GM21723 (cell line): ENCODE data around the gene FYB1.
"Not testable (repeated sequence)": the region's sequence is repeated elsewhere in the genome, so short reads cannot be mapped to it uniquely, and the experiment has no call there.

Experiments used
- ATAC-seq: cut with Tn5 transposase; IDR thresholded peaks from one replicate; pipeline ENCODE4 v1.9.1; 2021; ENCODE audit warnings: mild to moderate bottlenecking, moderate library complexity; ENCODE audit not compliant: unreplicated experiment

FYB1 gene

DNA sequence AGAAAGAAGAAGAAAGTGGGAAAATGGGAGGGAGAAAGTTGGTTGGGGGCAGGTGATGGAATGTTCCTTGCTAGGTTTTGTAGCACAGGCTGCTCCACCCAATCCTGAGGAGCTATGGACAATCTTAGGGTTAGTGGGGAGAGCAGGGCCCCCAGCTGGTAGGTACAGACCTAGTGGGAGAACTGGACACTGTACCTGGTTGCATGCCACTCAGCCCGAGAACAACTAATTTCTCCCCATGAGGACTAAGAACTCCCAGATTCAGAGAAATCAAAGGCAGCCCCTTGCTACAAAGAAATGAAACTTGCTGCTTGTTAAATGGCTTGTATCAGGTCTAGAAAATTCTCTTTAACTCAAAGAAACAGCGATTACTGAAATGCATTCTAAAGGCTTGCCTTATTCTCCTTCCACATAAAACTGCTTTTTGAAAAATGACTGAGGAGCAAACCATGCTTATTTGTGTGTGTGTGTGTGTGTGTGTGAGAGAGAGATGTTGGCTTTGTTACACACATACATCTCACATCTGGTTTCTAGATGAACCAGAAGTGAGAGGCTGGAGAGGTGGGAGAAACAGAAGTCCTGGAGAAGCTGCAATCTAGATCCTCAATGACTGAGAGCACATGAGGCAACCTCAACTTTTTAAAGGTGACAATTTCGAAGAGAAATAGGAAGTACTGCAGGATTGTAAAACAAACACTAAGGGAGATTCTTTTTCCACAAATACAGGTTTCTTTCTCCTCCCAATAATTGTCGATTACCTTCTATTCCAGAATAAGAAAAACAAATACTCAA lies 28.9 kb downstream of the FYB1 start:
- ATAC-seq, result no peak

GRCh38 chr5:39189292-39189955 lies 29.9 kb downstream of the FYB1 start:
- no peak for ATAC-seq

GRCh38 chr5:39187831-39188731 lies 31.3 kb downstream of the FYB1 start:
- no peak for ATAC-seq

GRCh38 chr5:39186722-39187539 lies 32.4 kb downstream of the FYB1 start:
- no peak for ATAC-seq

DNA sequence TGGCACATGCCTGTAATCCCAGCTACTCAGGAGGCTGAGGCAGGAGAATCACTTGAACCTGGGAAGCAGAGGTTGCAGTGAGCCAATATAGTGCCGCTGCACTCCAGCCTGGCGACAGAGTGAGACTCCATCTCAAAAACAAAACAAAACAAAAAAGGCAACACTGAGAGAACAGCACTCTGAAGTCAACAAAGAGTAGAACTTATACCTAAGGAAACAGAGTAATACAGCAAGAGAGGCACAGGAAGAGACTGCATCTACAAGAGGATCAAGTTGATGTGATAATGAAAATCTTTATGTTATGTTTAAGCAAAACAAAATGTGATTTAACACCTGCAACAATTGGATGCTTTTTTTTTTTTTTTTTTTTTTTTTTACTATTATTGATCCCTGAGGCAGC lies 33.1 kb downstream of the FYB1 start:
- ATAC-seq, result no peak

DNA sequence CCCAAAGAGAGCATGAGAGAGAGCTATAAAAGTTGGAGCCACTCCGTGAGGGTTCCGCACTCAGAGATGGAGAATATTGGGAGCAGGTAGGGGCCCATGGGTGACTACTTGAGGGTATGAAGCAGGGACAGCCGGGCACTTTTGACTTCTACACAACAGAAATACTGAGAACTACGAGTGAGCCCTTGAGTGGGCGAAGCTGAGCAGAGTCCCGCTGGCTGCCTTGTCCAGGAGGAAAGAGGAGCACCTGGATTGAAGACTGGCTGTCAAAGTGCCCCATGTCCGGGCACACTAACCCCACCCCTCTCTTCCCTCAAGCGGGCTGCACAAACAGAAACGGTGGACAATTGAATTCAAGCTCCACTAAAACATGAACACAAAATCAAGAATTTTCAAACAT lies 33.6 kb downstream of the FYB1 start:
- ATAC-seq, result no peak

DNA sequence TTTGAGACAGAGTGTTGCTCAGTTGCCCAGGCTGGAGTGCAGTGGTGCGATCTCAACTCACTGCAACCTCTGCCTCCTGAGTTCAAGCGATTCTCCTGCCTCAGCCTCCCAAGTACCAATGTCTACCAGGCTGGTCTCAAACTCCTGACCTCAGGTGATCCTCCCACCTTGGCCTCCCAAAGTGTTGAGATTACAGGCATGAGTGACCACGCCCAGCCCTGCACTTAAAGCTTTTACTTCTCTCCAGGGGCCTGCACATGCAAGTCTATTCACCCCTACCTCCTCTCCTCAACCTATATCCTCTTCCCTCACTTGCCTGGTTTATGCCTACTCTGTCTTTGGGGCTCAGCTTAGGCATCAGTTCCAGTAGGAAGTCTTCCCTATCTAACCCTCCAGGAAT lies 39.8 kb downstream of the FYB1 start:
- not testable (repeated sequence) for ATAC-seq

DNA sequence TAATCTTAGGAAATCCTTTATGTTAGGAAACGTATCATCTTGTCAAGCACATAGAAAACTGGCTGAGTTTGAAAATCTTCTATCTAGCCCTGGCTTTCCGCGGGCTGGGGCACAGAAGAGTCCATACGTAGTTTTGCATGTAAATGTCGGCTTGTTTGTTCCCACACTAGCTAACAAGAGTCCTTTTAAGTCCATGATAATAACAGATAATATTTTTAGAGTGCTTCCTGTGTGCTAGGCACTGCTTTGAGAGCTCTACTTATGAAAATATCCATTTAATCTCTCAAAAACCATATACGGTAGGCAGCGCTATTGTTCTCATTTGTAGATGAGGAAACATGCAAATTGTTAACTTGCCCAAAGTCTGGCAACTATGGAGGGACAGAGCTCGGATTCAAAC lies 40.5 kb downstream of the FYB1 start:
- no peak for ATAC-seq

DNA sequence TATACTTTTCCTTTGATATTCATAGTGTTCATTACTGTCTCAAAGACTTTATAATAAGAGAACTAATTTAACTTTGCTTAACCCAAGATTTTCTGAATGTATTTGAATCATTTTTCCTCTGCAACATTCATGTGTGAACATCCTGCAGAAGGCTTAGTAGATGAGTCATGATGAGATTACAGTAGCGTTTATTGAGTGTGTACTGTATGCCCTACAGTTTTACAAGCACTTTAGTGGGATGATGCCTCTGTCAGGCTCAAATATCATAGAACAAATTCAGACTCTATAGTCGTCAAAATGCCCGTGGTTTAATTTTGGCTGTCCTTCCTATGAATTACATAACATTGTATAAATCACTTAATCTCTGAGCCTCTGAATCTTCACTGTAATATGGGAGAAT lies 41.2 kb downstream of the FYB1 start:
- no peak for ATAC-seq

- ATAC-seq, result peak; percentile 80
Observed at GRCh38 chr5:39177631-39177964, 41.8 kb downstream of the FYB1 start.

- ATAC-seq, result peak; percentile 57
Observed at GRCh38 chr5:39176759-39177630, 42.4 kb downstream of the FYB1 start.

- ATAC-seq, result no peak
Observed at GRCh38 chr5:39175273-39175955, 43.9 kb downstream of the FYB1 start.

- ATAC-seq, result no peak
Observed at GRCh38 chr5:39173069-39173468, 46.3 kb downstream of the FYB1 start.

DNA sequence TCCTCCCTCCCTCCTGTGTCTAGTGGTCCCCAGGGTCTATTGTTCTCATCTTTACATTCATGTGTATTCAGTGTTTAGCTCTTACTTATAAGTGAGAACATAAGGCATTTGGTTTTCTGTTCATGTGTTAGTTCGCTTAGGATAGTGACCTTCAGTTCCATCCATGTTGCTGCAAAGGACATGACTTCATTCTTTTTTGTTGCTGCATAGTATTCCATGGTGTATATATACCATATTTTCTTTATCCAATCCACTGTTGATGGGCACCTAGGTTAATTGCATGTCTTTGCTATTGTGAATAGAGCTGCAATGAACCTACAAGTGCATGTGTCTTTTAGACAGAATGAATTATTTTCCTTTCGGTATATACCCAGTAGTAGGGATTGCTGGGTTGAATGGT lies 46.8 kb downstream of the FYB1 start:
- no peak for ATAC-seq

DNA sequence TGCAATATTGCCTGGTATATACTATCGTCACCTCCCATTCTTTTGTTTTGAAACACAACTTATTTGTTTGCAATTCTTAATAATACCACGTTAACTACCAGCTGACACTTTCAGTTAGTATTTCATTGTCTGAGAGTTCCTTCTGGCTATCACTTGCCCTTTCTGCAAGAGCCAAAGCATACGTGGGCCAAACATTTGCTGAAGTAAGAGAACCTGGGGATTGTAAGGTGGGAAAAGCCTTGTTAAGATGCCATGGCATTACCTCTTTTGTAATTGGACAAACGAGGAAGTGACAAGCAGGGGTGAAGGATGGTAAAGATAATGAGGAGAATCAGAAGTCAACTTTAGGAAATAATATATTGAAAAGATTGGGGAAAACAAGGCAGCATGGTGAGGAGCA lies 47.7 kb downstream of the FYB1 start:
- no peak for ATAC-seq

- no peak for ATAC-seq
Observed at GRCh38 chr5:39169081-39169480, 50.3 kb downstream of the FYB1 start.

GRCh38 chr5:39167972-39168342 lies 51.4 kb downstream of the FYB1 start:
- no peak for ATAC-seq

DNA sequence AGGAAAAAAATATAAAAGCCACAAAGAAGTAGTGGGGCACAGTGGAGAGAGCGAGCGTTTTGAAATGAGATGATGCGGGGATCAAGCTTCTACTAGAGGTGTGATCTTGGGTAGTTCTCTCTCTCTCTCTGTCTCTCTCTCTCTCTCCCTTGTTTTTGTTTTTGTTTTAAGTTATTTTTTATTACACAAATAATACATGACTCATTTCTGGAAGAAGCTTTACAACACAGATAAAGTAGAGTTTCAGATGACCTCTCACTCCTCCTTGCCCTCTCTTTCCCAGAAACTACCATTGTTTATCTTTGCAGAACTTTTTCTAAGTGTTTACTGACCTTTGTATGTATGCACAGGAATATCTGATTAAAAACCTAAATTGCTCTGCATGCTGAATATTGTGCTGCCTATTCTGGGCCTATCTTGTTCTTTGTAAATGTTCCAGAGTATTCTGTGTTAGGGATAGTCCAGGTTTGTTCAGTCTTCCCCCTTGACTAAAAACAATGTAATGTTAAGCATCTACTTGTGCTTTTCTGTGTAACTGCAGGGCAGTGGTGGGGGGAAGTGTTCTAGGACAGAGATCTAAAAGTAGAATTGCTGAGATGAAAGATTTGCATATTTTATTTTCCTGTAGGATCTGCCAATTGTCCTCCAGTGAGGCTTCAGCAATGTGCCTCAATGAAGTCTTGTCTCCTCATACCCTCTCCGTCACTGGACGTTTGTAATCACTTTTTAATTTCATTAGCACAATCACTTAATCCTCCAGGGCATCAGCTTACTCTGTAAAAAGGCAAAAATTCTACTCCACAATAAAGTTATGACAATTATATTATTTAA lies 52.0 kb downstream of the FYB1 start:
- ATAC-seq, result no peak
